Fibroblast of skin of left quadriceps (primary cell): ENCODE measurements around the gene ARVCF.
"Not testable (repeated sequence)": the region's sequence is repeated elsewhere in the genome, so short reads cannot be mapped to it uniquely, and the experiment has no call there.

ENCODE experiments used
- DNase-seq, 2 experiments: peaks; one replicate each; pipeline ENCODE4 v3.0.0-alpha.2; 2013; ENCODE audit warnings: low read depth in 2 of 2

Gene ARVCF

GRCh38 chr22:19937616-19938473, 78.8 kb downstream of the ARVCF start:
- DNase-seq = no peak

GRCh38 chr22:19936513-19936912, 80.1 kb downstream of the ARVCF start:
- no peak for DNase-seq

GRCh38 chr22:19935123-19935718, 81.4 kb downstream of the ARVCF start:
- not testable (repeated sequence) for DNase-seq

- no peak for DNase-seq
Measured at GRCh38 chr22:19933341-19934241, 83.0 kb downstream of the ARVCF start.

GRCh38 chr22:19932367-19933206, 84.0 kb downstream of the ARVCF start:
- DNase-seq = no peak

- DNase-seq = no peak
Measured at GRCh38 chr22:19931514-19931913, 85.1 kb downstream of the ARVCF start.

- DNase-seq = no peak
Measured at GRCh38 chr22:19930551-19931486, 85.8 kb downstream of the ARVCF start.

GRCh38 chr22:19929586-19930550, 86.8 kb downstream of the ARVCF start:
- DNase-seq = no peak

- no peak for DNase-seq
Measured at GRCh38 chr22:19928207-19928606, 88.4 kb downstream of the ARVCF start.

- DNase-seq = no peak
Measured at GRCh38 chr22:19927696-19928095, 88.9 kb downstream of the ARVCF start.

- DNase-seq = not testable (repeated sequence)
Measured at GRCh38 chr22:19926028-19926427, 90.6 kb downstream of the ARVCF start.

GRCh38 chr22:19923914-19924513, 92.6 kb downstream of the ARVCF start:
- no peak for DNase-seq

GRCh38 chr22:19921544-19922081, 95.0 kb downstream of the ARVCF start:
- DNase-seq = no peak
